NCI-H146 (cell line): Measurements from ENCODE around the gene NBPF1.
"Not testable (repeated sequence)": the region's sequence is repeated elsewhere in the genome, so short reads cannot be mapped to it uniquely, and the experiment has no call there.

Experiments used
- DNase-seq: peaks from one replicate; lab custom pipeline; 2025; lab: John Stamatoyannopoulos, UW

Gene NBPF1

GRCh38 chr1:16621681-16622315 lies 8.4 kb upstream of the NBPF1 start:
- DNase-seq = not testable (repeated sequence)

GRCh38 chr1:16621300-16621658 lies 7.9 kb upstream of the NBPF1 start:
- no peak for DNase-seq

GRCh38 chr1:16619803-16620501 lies 6.6 kb upstream of the NBPF1 start:
- not testable (repeated sequence) for DNase-seq

- no peak for DNase-seq
Measured at GRCh38 chr1:16618719-16619118, 5.4 kb upstream of the NBPF1 start.

GRCh38 chr1:16617778-16618580 lies 4.6 kb upstream of the NBPF1 start:
- no peak for DNase-seq

GRCh38 chr1:16617114-16617631 lies 3.8 kb upstream of the NBPF1 start:
- no peak for DNase-seq

- DNase-seq = no peak
Measured at GRCh38 chr1:16615253-16616252, 2.2 kb upstream of the NBPF1 start.

- DNase-seq = no peak
Measured at GRCh38 chr1:16614361-16615252, 1.2 kb upstream of the NBPF1 start.

GRCh38 chr1:16612332-16613172 lies 812 bp downstream of the NBPF1 start:
- DNase-seq = peak; percentile 40

GRCh38 chr1:16611981-16612331 lies 1.4 kb downstream of the NBPF1 start:
- not testable (repeated sequence) for DNase-seq

- not testable (repeated sequence) for DNase-seq
Measured at GRCh38 chr1:16611164-16611563, 2.2 kb downstream of the NBPF1 start.

- DNase-seq = not testable (repeated sequence)
Measured at GRCh38 chr1:16610553-16610952, 2.8 kb downstream of the NBPF1 start.

- not testable (repeated sequence) for DNase-seq
Measured at GRCh38 chr1:16609761-16610160, 3.6 kb downstream of the NBPF1 start.

GRCh38 chr1:16608838-16609560 lies 4.4 kb downstream of the NBPF1 start:
- no peak for DNase-seq

GRCh38 chr1:16607853-16608815 lies 5.2 kb downstream of the NBPF1 start:
- not testable (repeated sequence) for DNase-seq

- no peak for DNase-seq
Measured at GRCh38 chr1:16607433-16607851, 5.9 kb downstream of the NBPF1 start.

- not testable (repeated sequence) for DNase-seq
Measured at GRCh38 chr1:16606666-16607432, 6.5 kb downstream of the NBPF1 start.
